Spleen (tissue), 11 donors: ENCODE results near the gene TMEM214. TPM values are rescaled to one million over a fixed set of nuclear protein-coding genes. Genes with fewer than 3 reads are reported as not detected.

Experiments used
- DNase-seq: peaks from one replicate; pipeline ENCODE4 v3.0.0-alpha.2; 2020
- H3K27ac ChIP-seq, 8 donors: fragments of 200-600 bp; sonication (generic) in 7 of 8; 1 replicate in 4 of 8; 2 replicates in 4 of 8; pipeline versions ENCODE4 v1.5.0 to v1.8.0; 2016 to 2021; ENCODE audit warnings: inconsistent platforms in 4 of 8, mild to moderate bottlenecking in 4 of 8, moderate library complexity in 1 of 8
- H3K27me3 ChIP-seq, 7 donors: fragments of 200-600 bp; sonication (generic) in 6 of 7; replicated peaks in 1 of 7; 1 replicate in 4 of 7; 2 replicates in 3 of 7; pipeline versions ENCODE4 v1.5.0 to v1.8.0; 2016 to 2021; ENCODE audit warnings: inconsistent platforms in 3 of 7, mild to moderate bottlenecking in 1 of 7
- H3K36me3 ChIP-seq, 6 donors: fragments of 200-600 bp; sonication (generic) in 5 of 6; 1 replicate in 4 of 6; 2 replicates in 2 of 6; pipeline versions ENCODE4 v1.5.0 to v1.8.0; 2016 to 2021; ENCODE audit warnings: inconsistent platforms in 2 of 6
- H3K4me1 ChIP-seq, 6 donors: fragments of 200-600 bp; sonication (generic) in 5 of 6; 1 replicate in 3 of 6; 2 replicates in 3 of 6; pipeline versions ENCODE4 v1.5.0 to v1.8.0; 2016 to 2021; ENCODE audit warnings: inconsistent platforms in 3 of 6
- H3K4me3 ChIP-seq, 8 donors: fragments of 200-600 bp; sonication (generic) in 7 of 8; 1 replicate in 4 of 8; 2 replicates in 4 of 8; pipeline versions ENCODE4 v1.5.0 to v1.8.0; 2016 to 2021; ENCODE audit warnings: inconsistent platforms in 4 of 8, mild to moderate bottlenecking in 4 of 8, moderate library complexity in 2 of 8
- H3K9me3 ChIP-seq, 8 donors: fragments of 200-600 bp; sonication (generic) in 7 of 8; 1 replicate in 4 of 8; 2 replicates in 4 of 8; pipeline versions ENCODE4 v1.5.0 to v1.8.0; 2016 to 2021; ENCODE audit warnings: inconsistent platforms in 4 of 8
- CTCF ChIP-seq, 11 experiments: fragments of 200-600 bp in 7 of 11; fragments of 450-650 bp in 4 of 11; sonication (generic) in 4 of 11; IDR thresholded peaks in 8 of 11; conservative IDR thresholded peaks in 3 of 11; 1 replicate in 7 of 11; 2 replicates in 4 of 11; pipeline versions ENCODE4 v1.4.0 to v1.8.0; 2016 to 2021; ENCODE audit warnings: antibody characterized with exemption in 11 of 11, inconsistent platforms in 4 of 11, mild to moderate bottlenecking in 1 of 11
- POLR2A ChIP-seq, 3 donors: fragments of 450-650 bp; IDR thresholded peaks; one replicate each; pipeline ENCODE4 v1.5.1; 2017; ENCODE audit warnings: antibody characterized with exemption in 3 of 3, mild to moderate bottlenecking in 1 of 3
- POLR2AphosphoS5 ChIP-seq, 3 donors: sonication (generic); formaldehyde crosslinking; IDR thresholded peaks; one replicate each; pipeline ENCODE4 v1.5.1; 2017; ENCODE audit warnings: antibody characterized with exemption in 3 of 3
- WGBS, 5 donors: extraction: QIAGEN DNeasy Blood & Tissue Kit in 3 of 5; methylation state at CpG; one replicate each; pipeline versions ENCODE4 v1.1.5 to v1.1.7; 2013 to 2018; 5-methylcytosine and 5-hydroxymethylcytosine counted together
- intact Hi-C: fragments of 100-400 bp; cut with DNase I; formaldehyde crosslinking; loops from one replicate; pipeline ENCODE4 v1.15.0; 2023; ENCODE audit warnings: low total_unique reads
- polyA plus RNA-seq, 3 donors: library from polyadenylated mRNA; stranded (reverse); fragments of 200-250 nt; gene quantifications; one replicate each; pipeline ENCODE4 v1.2.1, GENCODE V29; 2013
- total RNA-seq, 7 donors: library from RNA; depleted of rRNA in 3 of 7; stranded (reverse); fragments of >200 nt in 3 of 7; fragmentation: NEBNext Ultra II Directional in 4 of 7; extraction: Animal tissue kit (Norgen Biotek cat#: 25700) in 4 of 7; gene quantifications; one replicate each; pipeline versions ENCODE4 v1.1.0 to v1.2.1, GENCODE V29; 2016 to 2021
- donor health status: healthy with polysubstance abuse.
- donor health status: DM: no; HTN: no; CAD: no; lungs with moderate emphysema.
- donor health status: DM: no; HTN: no; CAD: no.
- donor health status: Bipolar disorder and iron deficiency.
- donor health status: healthy.
- donor health status: DM: no; HTN: no; CAD: no.
- donor health status: DM: yes; HTN: yes; CAD: no.

Gene TMEM214
- total and polyA plus RNA-seq, 10 donors: 22.3 to 93.1 (median 68.8) TPM

- intact Hi-C loops: no loop called here
Measured at GRCh38 chr2:27069961-27070618, 37.3 kb downstream of the TMEM214 start.

GRCh38 chr2:27070653-27071276, 38.0 kb downstream of the TMEM214 start:
- Histone ChIP-seq H3K27me3 (no peaks in the 10 kb centered on the region), H3K36me3 (peaks cover 0 to 46% (median 25%) of the 10 kb centered on the region in 6 donors), H3K27ac (peak overlapping the region; percentile 78 to 97 (median 94)), H3K4me3 (peak overlapping the region; percentile 43 to 94 (median 88)), H3K4me1 (peaks cover 36 to 88% (median 67%) of the 10 kb centered on the region in 6 donors), H3K9me3 (no peaks in the 10 kb centered on the region)
- intact Hi-C loops: no loop called here
- TF ChIP-seq CTCF (IDR thresholded peaks at IDR 0.05 in 8 of 11, conservative IDR thresholded peaks at IDR 0.05 in 3 of 11): no peak
- no peak for TF ChIP-seq POLR2A (IDR thresholded peaks at IDR 0.05)
- TF ChIP-seq POLR2AphosphoS5 (IDR thresholded peaks at IDR 0.05): no peak
- WGBS, 5 donors: 2 to 7% (median 5%) methylated on average over 11 of the region's 11 CpGs
- DNase-seq: peak; percentile 51

More at GRCh38 chr2:27069961-27070618, 37.3 kb downstream of the TMEM214 start:
- Histone ChIP-seq H3K36me3 (peaks cover 0 to 52% (median 26%) of the 10 kb centered on the region in 6 donors), H3K27me3 (no peaks in the 10 kb centered on the region), H3K27ac (peak overlapping the region in 4 of 8 donors; percentile 94 to 97 (median 96)), H3K9me3 (no peaks in the 10 kb centered on the region), H3K4me1 (peaks cover 30 to 82% (median 60%) of the 10 kb centered on the region in 6 donors), H3K4me3 (peak overlapping the region in 7 of 8 donors; percentile 85 to 94 (median 89))
- WGBS, 5 donors: 77 to 88% (median 82%) methylated on average over 8 of the region's 8 CpGs
- TF ChIP-seq CTCF (IDR thresholded peaks at IDR 0.05 in 8 of 11, conservative IDR thresholded peaks at IDR 0.05 in 3 of 11) (no peak), POLR2A (IDR thresholded peaks at IDR 0.05) (no peak), POLR2AphosphoS5 (IDR thresholded peaks at IDR 0.05) (no peak)
- DNase-seq: peak; percentile 64

GRCh38 chr2:27071277-27071989, 38.7 kb downstream of the TMEM214 start, which contains the start of gene OST4:
Gene OST4 (minus strand): TSS chr2:27071654.
- peak; percentile 94 to 96 (median 95) for TF ChIP-seq POLR2AphosphoS5 (IDR thresholded peaks at IDR 0.05)
- peak in 1 of 3 donors; percentile 54 for TF ChIP-seq POLR2A (IDR thresholded peaks at IDR 0.05)
- peak in 5 of 11 experiments; percentile 11 to 49 (median 24) for TF ChIP-seq CTCF (IDR thresholded peaks at IDR 0.05 in 8 of 11, conservative IDR thresholded peaks at IDR 0.05 in 3 of 11)
- H3K4me1 ChIP-seq: peaks cover 38 to 95% (median 72%) of the 10 kb centered on the region in 6 donors
- H3K9me3 ChIP-seq: no peaks in the 10 kb centered on the region
- intact Hi-C loops: no loop called here
- H3K27me3 ChIP-seq: no peaks in the 10 kb centered on the region
- DNase-seq: peak; percentile 99
- peak within 1 kb of the TSS; percentile 78 to 97 (median 94) for H3K27ac ChIP-seq
- peak within 1 kb of the TSS; percentile 43 to 94 (median 88) for H3K4me3 ChIP-seq
- 0% methylated on average over 14 to 86 of the region's 86 CpGs for WGBS, 5 donors
- peaks cover 0 to 39% (median 25%) of the 10 kb centered on the region in 6 donors for H3K36me3 ChIP-seq
